ENCODE results near the gene TNS2.

TNS2 gene

DNA sequence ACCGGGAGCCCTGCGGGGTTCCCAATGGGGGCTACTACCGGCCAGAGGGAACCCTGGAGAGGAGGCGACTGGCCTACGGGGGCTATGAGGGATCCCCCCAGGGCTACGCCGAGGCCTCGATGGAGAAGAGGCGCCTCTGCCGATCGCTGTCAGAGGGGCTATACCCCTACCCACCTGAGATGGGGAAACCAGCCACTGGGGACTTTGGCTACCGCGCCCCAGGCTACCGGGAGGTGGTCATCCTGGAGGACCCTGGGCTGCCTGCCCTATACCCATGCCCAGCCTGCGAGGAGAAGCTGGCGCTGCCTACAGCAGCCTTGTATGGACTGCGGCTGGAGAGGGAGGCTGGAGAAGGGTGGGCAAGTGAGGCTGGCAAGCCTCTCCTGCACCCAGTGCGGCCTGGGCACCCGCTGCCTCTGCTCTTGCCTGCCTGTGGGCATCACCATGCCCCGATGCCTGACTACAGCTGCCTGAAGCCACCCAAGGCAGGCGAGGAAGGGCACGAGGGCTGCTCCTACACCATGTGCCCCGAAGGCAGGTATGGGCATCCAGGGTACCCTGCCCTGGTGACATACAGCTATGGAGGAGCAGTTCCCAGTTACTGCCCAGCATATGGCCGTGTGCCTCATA lies 9.7 kb downstream of the TNS2 start:
- Histone ChIP-seq H3K4me1 (ENCODE audit: control insufficient read depth, insufficient read depth, low read length) (no peaks in the 10 kb centered on the region), H3K27ac (ENCODE audit: low read depth, low read length) (no peak overlapping the region), H3K27me3 (ENCODE audit: control insufficient read depth, insufficient read depth, low read length) (peaks cover 6% of the 10 kb centered on the region), H3K36me3 (ENCODE audit: control insufficient read depth, insufficient read depth, low read length) (no peaks in the 10 kb centered on the region; the same call in 1 of the 2 replicates), H3K9ac (ENCODE audit: low read depth, low read length) (no peak overlapping the region), H3K4me3 (ENCODE audit: low read depth, low read length) (no peak overlapping the region), H3K9me3 (ENCODE audit: control insufficient read depth, insufficient read depth, low read length) (no peaks in the 10 kb centered on the region)

DNA sequence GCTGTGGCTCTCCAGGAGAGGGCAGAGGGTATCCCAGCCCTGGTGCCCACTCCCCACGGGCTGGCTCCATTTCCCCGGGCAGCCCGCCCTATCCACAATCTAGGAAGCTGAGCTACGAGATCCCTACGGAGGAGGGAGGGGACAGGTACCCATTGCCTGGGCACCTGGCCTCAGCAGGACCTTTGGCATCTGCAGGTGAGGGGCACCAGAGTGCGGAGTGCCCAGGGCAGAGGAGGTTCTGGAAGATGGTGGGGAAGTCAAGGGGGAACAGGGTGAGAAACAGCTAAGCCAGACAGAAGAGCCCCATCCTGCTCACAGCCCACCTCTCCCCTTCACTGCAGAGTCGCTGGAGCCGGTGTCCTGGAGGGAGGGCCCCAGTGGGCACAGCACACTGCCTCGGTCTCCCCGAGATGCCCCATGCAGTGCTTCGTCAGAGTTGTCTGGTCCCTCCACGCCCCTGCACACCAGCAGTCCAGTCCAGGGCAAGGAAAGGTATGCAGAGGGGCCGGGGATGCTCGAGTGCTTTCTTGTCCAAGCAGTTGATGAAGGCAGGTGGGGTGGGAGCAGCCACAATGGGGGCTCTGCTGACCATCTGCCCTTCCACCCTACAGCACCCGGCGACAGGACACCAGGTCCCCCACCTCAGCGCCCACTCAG lies 10.3 kb downstream of the TNS2 start:
- H3K27ac ChIP-seq (ENCODE audit: low read depth, low read length), result no peak overlapping the region
- H3K9ac ChIP-seq (ENCODE audit: low read depth, low read length), result no peak overlapping the region
- no peaks in the 10 kb centered on the region for H3K9me3 ChIP-seq (ENCODE audit: control insufficient read depth, insufficient read depth, low read length)
- H3K27me3 ChIP-seq (ENCODE audit: control insufficient read depth, insufficient read depth, low read length), result peaks cover 6% of the 10 kb centered on the region
- H3K4me3 ChIP-seq (ENCODE audit: low read depth, low read length), result no peak overlapping the region
- no peaks in the 10 kb centered on the region; the same call in 1 of the 2 replicates for H3K36me3 ChIP-seq (ENCODE audit: control insufficient read depth, insufficient read depth, low read length)
- H3K4me1 ChIP-seq (ENCODE audit: control insufficient read depth, insufficient read depth, low read length), result no peaks in the 10 kb centered on the region

DNA sequence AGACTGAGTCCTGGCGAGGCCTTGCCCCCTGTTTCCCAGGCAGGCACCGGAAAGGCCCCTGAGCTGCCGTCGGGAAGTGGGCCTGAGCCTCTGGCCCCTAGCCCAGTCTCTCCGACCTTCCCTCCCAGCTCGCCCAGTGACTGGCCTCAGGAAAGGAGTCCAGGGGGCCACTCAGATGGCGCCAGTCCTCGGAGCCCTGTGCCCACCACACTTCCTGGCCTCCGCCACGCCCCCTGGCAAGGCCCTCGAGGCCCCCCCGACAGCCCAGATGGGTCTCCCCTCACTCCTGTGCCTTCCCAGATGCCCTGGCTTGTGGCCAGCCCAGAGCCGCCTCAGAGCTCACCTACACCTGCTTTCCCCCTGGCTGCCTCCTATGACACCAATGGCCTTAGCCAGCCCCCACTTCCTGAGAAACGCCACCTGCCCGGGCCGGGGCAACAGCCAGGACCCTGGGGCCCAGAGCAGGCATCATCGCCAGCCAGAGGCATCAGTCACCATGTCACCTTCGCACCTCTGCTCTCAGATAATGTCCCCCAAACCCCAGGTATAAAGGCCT lies 10.9 kb downstream of the TNS2 start:
- H3K9ac ChIP-seq (ENCODE audit: low read depth, low read length), result no peak overlapping the region
- no peaks in the 10 kb centered on the region for H3K4me1 ChIP-seq (ENCODE audit: control insufficient read depth, insufficient read depth, low read length)
- H3K27ac ChIP-seq (ENCODE audit: low read depth, low read length), result no peak overlapping the region
- no peak overlapping the region for H3K4me3 ChIP-seq (ENCODE audit: low read depth, low read length)
- H3K27me3 ChIP-seq (ENCODE audit: control insufficient read depth, insufficient read depth, low read length), result peaks cover 6% of the 10 kb centered on the region
- no peaks in the 10 kb centered on the region for H3K9me3 ChIP-seq (ENCODE audit: control insufficient read depth, insufficient read depth, low read length)
- H3K36me3 ChIP-seq (ENCODE audit: control insufficient read depth, insufficient read depth, low read length), result no peaks in the 10 kb centered on the region; the same call in 1 of the 2 replicates

DNA sequence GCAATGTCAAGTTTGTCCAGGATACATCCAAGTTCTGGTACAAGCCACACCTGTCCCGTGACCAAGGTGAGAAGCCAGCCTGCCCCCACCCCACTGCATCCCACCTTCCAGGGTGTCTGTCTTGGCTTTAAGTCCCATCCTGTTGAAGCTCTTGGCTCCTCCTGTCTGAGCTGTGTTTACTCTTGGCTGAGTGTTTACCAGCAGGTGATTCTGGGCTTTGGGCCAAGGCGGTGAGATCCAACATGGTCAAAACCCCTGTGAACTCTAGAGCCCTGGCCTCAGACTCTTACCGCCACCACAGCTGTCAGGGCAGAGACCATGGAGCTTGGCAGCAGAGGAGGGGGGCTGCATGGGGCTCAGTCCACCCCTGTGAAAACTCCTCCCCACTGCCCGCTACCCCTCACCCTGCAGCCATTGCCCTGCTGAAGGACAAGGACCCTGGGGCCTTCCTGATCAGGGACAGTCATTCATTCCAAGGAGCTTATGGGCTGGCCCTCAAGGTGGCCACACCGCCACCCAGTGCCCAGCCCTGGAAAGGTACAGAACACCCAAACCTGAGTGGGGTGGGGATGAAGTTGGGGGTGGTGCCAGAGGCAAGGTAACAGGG lies 11.6 kb downstream of the TNS2 start:
- H3K9me3 ChIP-seq (ENCODE audit: control insufficient read depth, insufficient read depth, low read length), result no peaks in the 10 kb centered on the region
- no peaks in the 10 kb centered on the region; the same call in 1 of the 2 replicates for H3K36me3 ChIP-seq (ENCODE audit: control insufficient read depth, insufficient read depth, low read length)
- peaks cover 6% of the 10 kb centered on the region for H3K27me3 ChIP-seq (ENCODE audit: control insufficient read depth, insufficient read depth, low read length)
- H3K27ac ChIP-seq (ENCODE audit: low read depth, low read length), result no peak overlapping the region
- H3K4me1 ChIP-seq (ENCODE audit: control insufficient read depth, insufficient read depth, low read length), result no peaks in the 10 kb centered on the region
- H3K4me3 ChIP-seq (ENCODE audit: low read depth, low read length), result no peak overlapping the region
- H3K9ac ChIP-seq (ENCODE audit: low read depth, low read length), result no peak overlapping the region

DNA sequence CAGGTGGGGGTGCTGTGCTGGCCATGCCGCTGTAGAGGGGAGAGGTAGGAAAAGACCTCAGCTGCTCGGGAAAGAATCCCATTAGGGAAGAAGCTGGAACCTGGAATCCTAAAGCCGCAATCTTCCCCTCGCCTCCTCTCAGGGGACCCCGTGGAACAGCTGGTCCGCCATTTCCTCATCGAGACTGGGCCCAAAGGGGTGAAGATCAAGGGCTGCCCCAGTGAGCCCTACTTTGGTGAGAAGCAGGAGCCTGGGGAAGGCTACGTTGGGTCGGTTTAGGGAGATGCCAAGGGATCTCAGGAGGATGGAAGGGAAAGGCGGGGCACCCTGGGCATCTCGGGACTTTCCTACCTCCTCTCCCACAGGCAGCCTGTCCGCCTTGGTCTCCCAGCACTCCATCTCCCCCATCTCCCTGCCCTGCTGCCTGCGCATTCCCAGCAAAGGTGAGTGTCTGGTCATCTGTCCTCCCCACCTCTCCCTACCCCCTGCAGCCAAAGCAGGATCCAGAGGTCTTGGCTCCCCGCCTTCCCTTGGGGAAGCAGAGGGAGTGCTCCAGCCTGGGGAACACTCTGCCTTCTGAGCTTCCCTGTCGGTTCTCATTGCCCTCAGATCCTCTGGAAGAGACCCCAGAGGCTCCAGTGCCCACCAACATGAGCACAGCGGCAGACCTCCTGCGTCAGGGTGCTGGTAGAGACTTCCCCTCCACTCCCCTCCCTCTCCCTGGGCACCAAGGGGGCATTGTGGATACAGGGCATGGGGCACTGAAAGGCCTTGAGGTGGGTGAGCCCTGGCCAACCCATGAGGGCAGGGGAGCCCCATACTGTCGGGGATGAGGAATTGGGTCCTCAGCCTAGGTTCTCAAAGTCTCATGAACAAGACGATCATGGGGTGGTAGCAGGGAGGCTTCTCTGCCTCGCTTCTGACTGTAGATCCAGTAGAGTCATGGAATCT lies 12.4 kb downstream of the TNS2 start:
- Histone ChIP-seq H3K4me3 (ENCODE audit: low read depth, low read length) (no peak overlapping the region), H3K27ac (ENCODE audit: low read depth, low read length) (no peak overlapping the region), H3K36me3 (ENCODE audit: control insufficient read depth, insufficient read depth, low read length) (no peaks in the 10 kb centered on the region; the same call in 1 of the 2 replicates), H3K9me3 (ENCODE audit: control insufficient read depth, insufficient read depth, low read length) (no peaks in the 10 kb centered on the region), H3K4me1 (ENCODE audit: control insufficient read depth, insufficient read depth, low read length) (no peaks in the 10 kb centered on the region), H3K9ac (ENCODE audit: low read depth, low read length) (no peak overlapping the region), H3K27me3 (ENCODE audit: control insufficient read depth, insufficient read depth, low read length) (peaks cover under 1% of the 10 kb centered on the region)

DNA sequence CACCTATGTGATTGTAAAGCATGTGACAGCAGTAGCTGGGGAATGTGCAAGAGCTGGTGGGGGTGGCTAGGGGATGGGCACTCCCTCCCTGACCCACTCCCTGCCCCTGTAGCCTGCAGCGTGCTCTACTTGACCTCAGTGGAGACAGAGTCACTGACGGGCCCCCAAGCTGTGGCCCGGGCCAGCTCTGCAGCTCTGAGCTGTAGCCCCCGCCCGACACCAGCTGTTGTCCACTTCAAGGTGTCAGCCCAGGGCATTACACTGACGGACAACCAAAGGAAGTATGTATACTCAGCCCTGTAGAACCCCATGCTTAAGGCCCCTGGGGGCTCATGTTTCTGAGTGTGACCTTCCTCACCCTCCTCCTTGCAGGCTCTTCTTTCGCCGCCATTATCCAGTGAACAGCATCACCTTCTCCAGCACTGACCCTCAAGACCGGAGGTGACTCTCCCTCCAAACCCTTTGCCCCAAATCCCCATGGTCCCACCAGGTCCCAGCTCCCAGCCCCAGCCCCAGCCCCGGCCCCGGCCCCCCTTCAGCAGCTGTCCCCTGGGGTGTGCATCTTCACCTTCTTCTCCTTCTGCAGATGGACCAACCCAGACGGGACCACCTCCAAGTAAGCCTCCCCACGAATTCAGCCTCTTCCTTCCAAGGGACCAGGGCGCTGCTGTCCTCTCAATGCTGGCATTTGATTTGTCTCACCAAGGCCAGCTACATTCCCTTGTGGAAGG lies 13.3 kb downstream of the TNS2 start:
- H3K27me3 ChIP-seq (ENCODE audit: control insufficient read depth, insufficient read depth, low read length), result no peaks in the 10 kb centered on the region; the same call in 1 of the 2 replicates
- H3K27ac ChIP-seq (ENCODE audit: low read depth, low read length), result no peak overlapping the region
- H3K36me3 ChIP-seq (ENCODE audit: control insufficient read depth, insufficient read depth, low read length), result no peaks in the 10 kb centered on the region; the same call in 1 of the 2 replicates
- H3K4me3 ChIP-seq (ENCODE audit: low read depth, low read length), result no peak overlapping the region
- H3K9ac ChIP-seq (ENCODE audit: low read depth, low read length), result no peak overlapping the region
- no peaks in the 10 kb centered on the region for H3K4me1 ChIP-seq (ENCODE audit: control insufficient read depth, insufficient read depth, low read length)
- no peaks in the 10 kb centered on the region for H3K9me3 ChIP-seq (ENCODE audit: control insufficient read depth, insufficient read depth, low read length)

DNA sequence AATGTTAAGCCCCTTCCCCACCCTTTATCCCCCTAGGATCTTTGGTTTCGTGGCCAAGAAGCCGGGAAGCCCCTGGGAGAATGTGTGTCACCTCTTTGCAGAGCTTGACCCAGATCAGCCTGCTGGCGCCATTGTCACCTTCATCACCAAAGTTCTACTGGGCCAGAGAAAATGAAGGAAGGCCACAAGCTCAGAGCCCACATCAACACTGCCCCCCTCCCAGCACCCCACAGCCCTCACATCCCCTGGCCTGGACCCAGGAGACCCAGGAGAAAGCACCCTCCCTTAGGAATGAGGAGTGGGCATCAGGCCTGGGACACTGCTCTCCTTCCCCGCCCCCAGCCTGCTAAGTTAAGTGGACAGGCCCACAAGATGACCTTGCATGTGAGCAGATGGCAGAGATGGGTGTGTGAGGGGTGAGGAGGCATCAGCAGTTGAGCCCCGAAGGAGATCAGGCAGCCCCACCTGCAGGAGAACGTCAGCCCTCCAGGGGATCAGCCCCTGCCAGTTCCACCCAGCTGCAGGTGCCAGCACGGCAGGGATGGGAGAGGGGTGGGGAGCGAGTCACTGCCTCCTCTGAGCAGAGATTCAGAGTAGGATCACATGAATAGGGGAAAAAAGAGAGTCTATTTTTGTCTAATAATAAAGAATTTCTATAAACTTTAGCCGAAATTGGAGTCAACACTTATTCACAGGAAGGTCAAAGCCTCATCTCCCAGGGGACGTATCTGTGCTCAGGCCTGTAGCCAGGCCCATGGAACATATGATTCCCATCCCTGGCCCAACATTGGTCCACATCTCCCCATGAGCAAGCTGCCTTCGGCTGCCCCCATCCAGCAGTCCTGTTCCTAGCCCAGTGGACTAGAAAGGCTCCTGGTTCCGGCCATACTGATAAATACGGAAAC lies 14.1 kb downstream of the TNS2 start:
- Histone ChIP-seq H3K4me1 (ENCODE audit: control insufficient read depth, insufficient read depth, low read length) (peaks cover 5% of the 10 kb centered on the region; the same call in 1 of the 2 replicates), H3K9ac (ENCODE audit: low read depth, low read length) (no peak overlapping the region), H3K27me3 (ENCODE audit: control insufficient read depth, insufficient read depth, low read length) (no peaks in the 10 kb centered on the region), H3K27ac (ENCODE audit: low read depth, low read length) (no peak overlapping the region), H3K36me3 (ENCODE audit: control insufficient read depth, insufficient read depth, low read length) (no peaks in the 10 kb centered on the region; the same call in 1 of the 2 replicates), H3K9me3 (ENCODE audit: control insufficient read depth, insufficient read depth, low read length) (no peaks in the 10 kb centered on the region), H3K4me3 (ENCODE audit: low read depth, low read length) (no peak overlapping the region)

DNA sequence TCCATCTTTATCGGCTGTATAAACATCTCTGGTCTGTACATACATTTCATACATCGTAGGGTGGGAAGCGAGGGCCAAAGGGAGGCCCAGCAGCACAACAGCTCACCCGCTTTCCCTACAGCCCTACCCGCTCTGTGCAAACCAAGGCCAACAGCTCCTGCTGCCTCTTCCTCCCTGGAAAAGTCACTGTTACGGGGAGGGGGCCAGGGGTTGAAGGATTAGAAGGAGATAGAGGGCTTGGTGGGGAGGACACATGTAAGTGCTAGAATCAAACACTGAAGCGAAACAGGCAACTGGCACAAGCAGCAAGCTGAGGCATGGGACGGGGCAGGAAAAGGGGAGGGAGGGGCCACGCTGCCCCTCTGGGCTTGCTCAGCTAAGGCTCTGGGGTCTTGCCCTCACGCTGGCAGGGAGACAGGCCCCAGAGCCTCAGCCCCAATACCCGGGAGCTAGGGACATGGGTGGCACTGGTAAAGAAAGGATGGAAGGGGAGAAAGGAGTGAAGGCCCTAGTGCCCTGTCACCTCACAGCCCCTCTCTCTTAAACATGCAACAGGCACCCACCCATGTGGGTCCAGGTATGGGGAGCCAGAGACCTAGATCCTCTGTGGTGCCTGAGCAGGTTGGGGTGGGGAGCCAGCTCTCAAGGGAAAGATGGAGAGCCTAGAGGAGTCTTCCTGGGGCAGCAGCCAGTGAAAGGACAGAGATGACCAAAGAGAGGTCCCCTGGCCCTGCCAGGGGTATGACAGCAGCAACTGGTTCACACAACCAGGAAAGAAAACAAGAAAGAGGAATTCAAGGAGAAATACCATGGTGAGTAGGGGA lies 15.0 kb downstream of the TNS2 start:
- H3K4me3 ChIP-seq (ENCODE audit: low read depth, low read length), result no peak overlapping the region
- no peak overlapping the region for H3K9ac ChIP-seq (ENCODE audit: low read depth, low read length)
- H3K27me3 ChIP-seq (ENCODE audit: control insufficient read depth, insufficient read depth, low read length), result no peaks in the 10 kb centered on the region
- H3K27ac ChIP-seq (ENCODE audit: low read depth, low read length), result no peak overlapping the region
- peaks cover 14% of the 10 kb centered on the region for H3K4me1 ChIP-seq (ENCODE audit: control insufficient read depth, insufficient read depth, low read length)
- H3K9me3 ChIP-seq (ENCODE audit: control insufficient read depth, insufficient read depth, low read length), result no peaks in the 10 kb centered on the region
- no peaks in the 10 kb centered on the region; the same call in 1 of the 2 replicates for H3K36me3 ChIP-seq (ENCODE audit: control insufficient read depth, insufficient read depth, low read length)

DNA sequence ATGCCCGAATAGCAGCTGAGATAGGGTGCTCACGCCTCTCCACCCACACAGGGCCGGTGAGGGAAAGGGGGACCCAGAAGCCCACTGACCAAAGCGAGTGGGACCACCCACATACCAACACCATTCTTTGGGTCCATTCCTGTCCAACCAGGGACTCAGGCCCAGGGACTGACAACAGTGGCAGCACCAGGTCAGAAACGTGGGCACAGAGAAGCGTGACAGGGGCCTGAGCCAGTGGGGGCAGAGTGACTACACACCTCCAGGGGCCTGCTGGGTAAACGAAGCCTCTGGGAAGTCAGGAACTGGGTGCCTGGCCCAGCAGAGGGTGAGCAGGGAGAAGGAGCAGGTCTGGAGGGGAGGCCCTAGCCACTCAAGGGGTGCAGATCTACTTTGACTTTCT lies 15.6 kb downstream of the TNS2 start:
- Histone ChIP-seq H3K4me1 (ENCODE audit: control insufficient read depth, insufficient read depth, low read length) (peaks cover 20% of the 10 kb centered on the region), H3K9me3 (ENCODE audit: control insufficient read depth, insufficient read depth, low read length) (no peaks in the 10 kb centered on the region), H3K27ac (ENCODE audit: low read depth, low read length) (no peak overlapping the region), H3K27me3 (ENCODE audit: control insufficient read depth, insufficient read depth, low read length) (no peaks in the 10 kb centered on the region), H3K36me3 (ENCODE audit: control insufficient read depth, insufficient read depth, low read length) (no peaks in the 10 kb centered on the region; the same call in 1 of the 2 replicates), H3K4me3 (ENCODE audit: low read depth, low read length) (no peak overlapping the region), H3K9ac (ENCODE audit: low read depth, low read length) (no peak overlapping the region)
